ENCODE results near the gene NKX1-1. TPM values are rescaled to one million over a fixed set of nuclear protein-coding genes. Genes with fewer than 3 reads are reported as not detected.

The NKX1-1 gene
- total and polyA plus RNA-seq, 8 donors = not detected

DNA sequence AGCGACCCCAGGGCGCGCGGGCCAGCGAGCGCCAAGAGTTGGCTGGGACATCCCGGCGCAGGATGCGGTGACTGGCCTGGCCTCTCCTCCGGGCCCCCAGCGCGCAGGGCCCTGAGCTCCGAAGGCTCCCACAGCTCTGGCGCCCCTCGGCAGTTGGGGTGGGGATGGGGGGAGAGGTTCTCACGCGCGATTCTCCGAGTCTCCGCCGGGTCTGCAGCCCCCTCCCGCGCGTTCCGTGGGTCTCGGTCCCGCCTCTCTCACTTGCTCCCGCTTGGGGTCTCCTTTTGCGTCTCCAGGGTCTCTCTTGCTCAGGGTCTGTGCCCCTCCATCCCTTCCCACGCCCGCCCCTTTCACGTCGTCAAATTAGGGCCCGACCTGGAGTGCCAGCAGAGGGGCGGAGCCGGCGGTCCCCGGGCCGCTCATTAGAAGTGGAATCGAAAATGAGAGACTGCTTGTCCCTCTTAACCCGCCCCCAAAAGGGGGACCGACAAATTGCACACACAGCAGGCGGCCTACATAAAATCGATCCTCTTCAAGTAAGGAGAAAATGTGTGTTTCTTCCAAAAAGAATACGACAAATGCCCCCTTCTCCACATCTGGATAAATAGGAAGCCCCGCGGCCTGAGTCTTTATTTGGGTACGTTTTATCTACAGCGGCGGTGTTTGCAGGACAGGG, 877 bp upstream of the NKX1-1 start:
- no peak overlapping the region for H3K4me3 ChIP-seq
- H3K36me3 ChIP-seq = no peaks in the 10 kb centered on the region
- intact Hi-C loops (cut with DNase I) = no loop called here
- H3K4me1 ChIP-seq = peaks cover 0 to 9% of the 10 kb centered on the region in 2 donors
- peaks cover 95 to 100% of the 10 kb centered on the region in 2 donors for H3K27me3 ChIP-seq
- H3K9me3 ChIP-seq = no peaks in the 10 kb centered on the region
- TF ChIP-seq CTCF (IDR thresholded peaks at IDR 0.05) = no peak
- no peak overlapping the region for H3K27ac ChIP-seq
- peak in 1 of 4 donors; percentile 55 for DNase-seq
- no peak for ATAC-seq

DNA sequence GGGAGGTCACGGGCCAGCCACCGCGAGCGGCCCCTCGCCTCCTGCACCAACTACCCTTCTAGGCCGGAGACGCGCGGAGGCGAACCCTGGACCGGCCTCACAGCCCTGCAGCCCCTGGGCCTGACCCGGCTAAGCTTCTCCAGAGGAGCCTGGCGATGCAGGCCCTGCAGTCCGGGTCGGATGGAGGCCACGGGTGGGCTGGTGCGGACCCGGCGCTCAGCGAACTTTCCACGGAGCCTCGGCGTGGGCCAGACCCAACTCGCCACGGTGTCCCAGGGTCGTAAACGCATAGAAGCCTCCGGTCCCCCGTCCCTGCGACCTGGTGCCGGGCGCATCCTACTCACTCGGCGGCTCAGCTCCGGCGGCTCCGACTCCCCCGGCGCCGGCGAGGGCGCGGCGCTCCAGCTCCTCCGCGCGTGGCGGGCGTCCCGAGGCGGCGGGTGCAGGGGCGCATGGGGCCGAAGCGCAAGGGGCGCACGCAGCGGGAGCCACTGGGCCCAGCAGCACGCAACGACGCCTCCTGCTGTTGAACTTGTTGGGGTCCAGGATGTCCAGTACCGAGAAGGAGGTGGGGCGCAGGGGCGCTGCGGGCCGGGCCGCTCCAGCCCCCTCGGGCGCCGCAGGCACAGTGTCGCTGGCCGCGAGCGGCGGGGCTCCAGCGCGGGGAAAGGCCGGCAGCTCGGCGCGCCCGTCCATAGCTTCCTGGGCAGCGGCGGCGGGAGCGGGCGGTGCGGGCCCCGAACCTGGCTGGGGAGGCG, 427 bp downstream of the NKX1-1 start:
- H3K27me3 ChIP-seq = peaks cover 94 to 100% of the 10 kb centered on the region in 2 donors
- peak in 1 of 4 donors; percentile 53 for DNase-seq
- no peak overlapping the region for H3K27ac ChIP-seq
- no peaks in the 10 kb centered on the region for H3K36me3 ChIP-seq
- TF ChIP-seq CTCF (IDR thresholded peaks at IDR 0.05) = no peak
- H3K4me1 ChIP-seq = peaks cover 0 to 9% of the 10 kb centered on the region in 2 donors
- intact Hi-C loops (cut with DNase I) = no loop called here
- no peak for ATAC-seq
- H3K9me3 ChIP-seq = no peaks in the 10 kb centered on the region
- no peak overlapping the region for H3K4me3 ChIP-seq

- DNase-seq = peak in 1 of 4 donors; percentile 18
- ATAC-seq = no peak
- Histone ChIP-seq H3K9me3 (no peaks in the 10 kb centered on the region), H3K4me3 (no peak overlapping the region), H3K27ac (no peak overlapping the region), H3K36me3 (no peaks in the 10 kb centered on the region), H3K27me3 (peaks cover 91 to 100% of the 10 kb centered on the region in 2 donors), H3K4me1 (peaks cover 0 to 9% of the 10 kb centered on the region in 2 donors)
- intact Hi-C loops (cut with DNase I) = no loop called here
- TF ChIP-seq CTCF (IDR thresholded peaks at IDR 0.05) = no peak
These were observed 997 bp downstream of the NKX1-1 start for GRCh38 chr4:1405254-1405635.

DNA sequence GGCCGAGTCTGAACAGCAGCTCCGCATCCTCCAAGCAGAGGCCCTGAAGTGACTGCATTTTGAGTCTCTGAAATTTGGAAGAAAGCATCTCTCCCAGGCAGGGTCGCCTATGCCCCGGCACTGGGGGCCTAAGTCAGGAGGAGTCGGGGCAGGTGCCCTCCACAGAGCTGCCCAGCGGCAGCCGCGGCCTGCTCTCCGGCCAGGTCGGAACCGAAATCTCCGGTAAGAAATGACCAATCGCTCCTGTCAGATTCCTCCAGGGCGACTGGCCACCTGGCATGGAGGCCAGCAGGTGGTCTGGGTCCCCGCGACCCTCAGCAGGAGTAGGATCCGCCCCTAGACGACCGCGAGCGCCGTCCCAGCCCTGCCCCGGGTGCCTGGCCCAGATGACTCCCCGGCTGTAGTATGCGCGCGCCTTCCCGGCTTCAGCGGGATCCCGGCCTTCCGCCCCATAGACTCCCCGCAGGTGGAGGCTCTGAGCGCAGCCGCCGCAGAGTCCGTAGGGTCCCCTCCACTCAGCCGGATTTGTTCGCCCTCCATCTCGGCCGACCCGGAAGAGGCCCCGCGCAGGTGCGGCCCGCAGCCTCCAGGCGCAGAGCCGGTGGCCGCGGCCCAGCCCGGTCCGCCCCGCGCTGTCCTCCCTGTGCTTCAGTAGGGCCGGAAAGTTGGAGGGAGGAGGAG, 1.5 kb downstream of the NKX1-1 start:
- no peak overlapping the region for H3K4me3 ChIP-seq
- intact Hi-C loops (cut with DNase I) = no loop called here
- H3K4me1 ChIP-seq = peaks cover 0 to 9% of the 10 kb centered on the region in 2 donors
- no peak for ATAC-seq
- no peaks in the 10 kb centered on the region for H3K9me3 ChIP-seq
- no peak overlapping the region for H3K27ac ChIP-seq
- peak in 2 of 4 donors; percentile 12 to 71 for DNase-seq
- H3K27me3 ChIP-seq = peaks cover 85 to 100% of the 10 kb centered on the region in 2 donors
- no peaks in the 10 kb centered on the region for H3K36me3 ChIP-seq
- no peak for TF ChIP-seq CTCF (IDR thresholded peaks at IDR 0.05)
